Astrocyte (in vitro differentiated cells and primary cell): ENCODE data around the gene KCTD20.

Experiments used
- EZH2 ChIP-seq: IDR thresholded peaks from 2 replicates; pipeline ENCODE4 v1.6.1; 2012; ENCODE audit warnings: mild to moderate bottlenecking, low read length, inconsistent platforms; ENCODE audit not compliant: insufficient read depth
- TF ChIP-seq, protein P1 (sequence below): IDR thresholded peaks from 2 replicates; pipeline ENCODE4 v1.5.1; 2011; ENCODE audit warnings: low read depth, mild to moderate bottlenecking, inconsistent platforms, low read length, moderate library complexity; ENCODE audit not compliant: insufficient read depth

DNA sequence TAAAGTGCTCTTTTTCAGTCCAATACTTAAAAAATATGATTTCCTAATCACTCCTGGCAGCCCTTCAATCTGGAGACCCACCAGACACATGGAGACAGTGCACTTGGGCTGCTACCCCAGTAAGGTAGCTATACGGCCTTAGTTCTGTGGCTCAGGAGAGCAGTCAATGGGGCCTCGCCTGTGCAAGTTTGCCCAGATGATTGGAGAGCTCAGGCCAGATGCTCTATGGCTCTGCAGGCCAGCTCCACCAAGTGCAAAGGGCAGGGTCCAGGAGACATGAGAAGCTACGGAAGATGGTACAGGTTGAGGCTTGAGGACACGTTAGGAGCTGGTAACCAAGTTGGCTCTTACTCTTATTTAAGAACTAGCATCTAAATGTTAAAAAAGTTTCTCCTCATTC is 73.8 kb downstream of the KCTD20 start:
- TF ChIP-seq, protein P1, sequence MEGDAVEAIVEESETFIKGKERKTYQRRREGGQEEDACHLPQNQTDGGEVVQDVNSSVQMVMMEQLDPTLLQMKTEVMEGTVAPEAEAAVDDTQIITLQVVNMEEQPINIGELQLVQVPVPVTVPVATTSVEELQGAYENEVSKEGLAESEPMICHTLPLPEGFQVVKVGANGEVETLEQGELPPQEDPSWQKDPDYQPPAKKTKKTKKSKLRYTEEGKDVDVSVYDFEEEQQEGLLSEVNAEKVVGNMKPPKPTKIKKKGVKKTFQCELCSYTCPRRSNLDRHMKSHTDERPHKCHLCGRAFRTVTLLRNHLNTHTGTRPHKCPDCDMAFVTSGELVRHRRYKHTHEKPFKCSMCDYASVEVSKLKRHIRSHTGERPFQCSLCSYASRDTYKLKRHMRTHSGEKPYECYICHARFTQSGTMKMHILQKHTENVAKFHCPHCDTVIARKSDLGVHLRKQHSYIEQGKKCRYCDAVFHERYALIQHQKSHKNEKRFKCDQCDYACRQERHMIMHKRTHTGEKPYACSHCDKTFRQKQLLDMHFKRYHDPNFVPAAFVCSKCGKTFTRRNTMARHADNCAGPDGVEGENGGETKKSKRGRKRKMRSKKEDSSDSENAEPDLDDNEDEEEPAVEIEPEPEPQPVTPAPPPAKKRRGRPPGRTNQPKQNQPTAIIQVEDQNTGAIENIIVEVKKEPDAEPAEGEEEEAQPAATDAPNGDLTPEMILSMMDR, result no peak
- TF ChIP-seq EZH2, result no peak
